Uterus (tissue), 4 donors: Measurements from ENCODE around the gene LPCAT1. TPM values are rescaled to one million over a fixed set of nuclear protein-coding genes. Genes with fewer than 3 reads are reported as not detected.
A peak's percentile ranks its signal among the peaks of the same experiment; 100 is the strongest.

Experiments
- DNase-seq, 2 donors: peaks; one replicate each; pipeline ENCODE4 v3.0.0-alpha.2; 2019 to 2020
- H3K27ac ChIP-seq, 2 donors: fragments of 200-600 bp; sonication (generic); 1 replicate in 1 of 2; 2 replicates in 1 of 2; pipeline ENCODE4 v1.5.1; 2016 to 2018
- H3K27me3 ChIP-seq, 2 donors: fragments of 200-600 bp; sonication (generic); one replicate each; pipeline ENCODE4 v1.5.1; 2018 to 2019; ENCODE audit warnings: control low read depth in 1 of 2
- H3K36me3 ChIP-seq, 2 donors: fragments of 200-600 bp; sonication (generic); one replicate each; pipeline ENCODE4 v1.5.1; 2019; ENCODE audit warnings: control low read depth in 1 of 2
- H3K4me1 ChIP-seq, 2 donors: fragments of 200-600 bp; sonication (generic); one replicate each; pipeline ENCODE4 v1.5.1; 2018 to 2019; ENCODE audit warnings: control low read depth in 1 of 2
- H3K4me3 ChIP-seq, 2 donors: fragments of 200-600 bp; sonication (generic); 1 replicate in 1 of 2; 2 replicates in 1 of 2; pipeline ENCODE4 v1.5.1; 2018 to 2019; ENCODE audit warnings: mild to moderate bottlenecking in 1 of 2
- H3K9me3 ChIP-seq, 2 donors: fragments of 200-600 bp; sonication (generic); one replicate each; pipeline ENCODE4 v1.5.1; 2019; ENCODE audit warnings: control low read depth in 1 of 2
- POLR2A ChIP-seq, 2 donors: fragments of 450-650 bp; IDR thresholded peaks; one replicate each; pipeline ENCODE4 v1.6.1; 2016; ENCODE audit warnings: antibody characterized with exemption in 2 of 2, mild to moderate bottlenecking in 1 of 2, moderate library complexity in 1 of 2
- intact Hi-C: fragments of 100-400 bp; cut with DNase I; formaldehyde crosslinking; loops from one replicate; pipeline ENCODE4 v1.15.1; 2023; ENCODE audit warnings: low total_unique reads
- total RNA-seq, 4 donors: library from RNA; depleted of rRNA in 3 of 4; stranded (reverse); fragments of >200 nt in 3 of 4; gene quantifications; one replicate each; pipeline versions ENCODE4 v1.1.0 to v1.2.4, GENCODE V29; 2014 to 2023
- TF ChIP-seq, protein P1 (sequence below), 4 experiments: fragments of 200-600 bp in 2 of 4; fragments of 450-650 bp in 2 of 4; sonication (generic) in 2 of 4; IDR thresholded peaks; one replicate each; pipeline ENCODE4 v1.5.1; 2016 to 2019; ENCODE audit warnings: antibody characterized with exemption in 4 of 4, mild to moderate bottlenecking in 2 of 4, moderate library complexity in 1 of 4
- donor health status: DM: yes; HTN: yes; CAD: no.

LPCAT1 gene
- total RNA-seq, 4 donors from 2014 or later, result 21.5 to 51.0 (median 40.0) TPM

DNA sequence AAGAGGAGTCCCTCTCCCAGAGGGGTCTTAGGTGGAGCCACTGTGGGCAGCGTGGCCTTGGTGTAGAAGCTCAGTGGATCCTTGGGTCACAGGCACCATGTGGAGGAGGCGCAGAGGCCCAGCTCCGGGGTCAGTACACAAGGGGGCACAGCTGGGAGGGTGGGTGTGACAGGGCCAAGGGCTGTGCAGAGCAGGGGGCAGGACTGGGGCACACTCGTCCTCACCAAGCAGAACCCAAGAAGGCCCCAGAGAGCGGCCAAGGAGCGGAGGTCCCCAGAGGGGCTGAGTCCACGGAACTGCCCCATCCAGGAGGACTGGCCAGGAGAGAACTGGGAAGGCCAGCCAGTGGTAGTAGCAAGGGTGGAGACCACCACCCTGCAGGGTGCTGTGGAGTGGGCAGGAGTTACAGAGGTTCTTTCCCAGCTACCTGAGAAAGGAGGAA, 2.5 kb upstream of the LPCAT1 start:
- DNase-seq, result peak; percentile 13 to 14
- H3K9me3 ChIP-seq, result no peaks in the 10 kb centered on the region
- no peaks in the 10 kb centered on the region for H3K27me3 ChIP-seq
- no peak overlapping the region for H3K4me3 ChIP-seq
- intact Hi-C loops, result no loop called here
- H3K36me3 ChIP-seq, result no peaks in the 10 kb centered on the region
- peaks cover 0 to 20% of the 10 kb centered on the region in 2 donors for H3K4me1 ChIP-seq
- H3K27ac ChIP-seq, result no peak overlapping the region
- no peak for TF ChIP-seq POLR2A (IDR thresholded peaks at IDR 0.05)
- TF ChIP-seq, protein P1, sequence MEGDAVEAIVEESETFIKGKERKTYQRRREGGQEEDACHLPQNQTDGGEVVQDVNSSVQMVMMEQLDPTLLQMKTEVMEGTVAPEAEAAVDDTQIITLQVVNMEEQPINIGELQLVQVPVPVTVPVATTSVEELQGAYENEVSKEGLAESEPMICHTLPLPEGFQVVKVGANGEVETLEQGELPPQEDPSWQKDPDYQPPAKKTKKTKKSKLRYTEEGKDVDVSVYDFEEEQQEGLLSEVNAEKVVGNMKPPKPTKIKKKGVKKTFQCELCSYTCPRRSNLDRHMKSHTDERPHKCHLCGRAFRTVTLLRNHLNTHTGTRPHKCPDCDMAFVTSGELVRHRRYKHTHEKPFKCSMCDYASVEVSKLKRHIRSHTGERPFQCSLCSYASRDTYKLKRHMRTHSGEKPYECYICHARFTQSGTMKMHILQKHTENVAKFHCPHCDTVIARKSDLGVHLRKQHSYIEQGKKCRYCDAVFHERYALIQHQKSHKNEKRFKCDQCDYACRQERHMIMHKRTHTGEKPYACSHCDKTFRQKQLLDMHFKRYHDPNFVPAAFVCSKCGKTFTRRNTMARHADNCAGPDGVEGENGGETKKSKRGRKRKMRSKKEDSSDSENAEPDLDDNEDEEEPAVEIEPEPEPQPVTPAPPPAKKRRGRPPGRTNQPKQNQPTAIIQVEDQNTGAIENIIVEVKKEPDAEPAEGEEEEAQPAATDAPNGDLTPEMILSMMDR (IDR thresholded peaks at IDR 0.05), result no peak

DNA sequence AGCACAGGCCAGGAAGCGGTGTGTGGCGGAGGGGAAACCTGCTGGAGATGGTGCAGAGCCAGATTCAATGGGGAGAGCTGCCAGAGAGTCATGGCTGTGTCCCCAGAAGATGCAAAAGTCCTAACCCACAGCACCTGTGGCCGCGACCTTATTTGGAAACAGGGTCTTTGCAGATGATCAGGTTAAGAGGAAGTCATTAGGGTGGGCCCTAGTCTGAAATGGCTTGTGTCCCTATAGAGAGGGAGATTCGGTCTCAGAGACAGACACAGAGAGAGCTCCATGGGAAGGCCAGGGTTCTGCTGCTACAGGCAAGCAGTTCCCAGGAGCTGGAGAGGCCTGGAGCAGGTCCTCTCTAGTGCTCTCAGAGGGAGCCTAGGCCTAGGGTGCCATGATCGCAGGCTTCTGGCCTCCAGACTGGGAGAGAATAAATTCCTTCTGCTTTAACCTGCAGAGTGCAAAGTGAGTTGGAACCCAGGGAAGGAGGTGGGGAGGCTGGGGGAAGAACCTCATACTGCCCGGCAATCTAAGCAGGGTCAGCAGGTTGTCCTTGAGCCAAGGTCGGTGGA, 1.9 kb upstream of the LPCAT1 start:
- peaks cover 0 to 20% of the 10 kb centered on the region in 2 donors for H3K4me1 ChIP-seq
- H3K27ac ChIP-seq, result no peak overlapping the region
- H3K36me3 ChIP-seq, result no peaks in the 10 kb centered on the region
- no peaks in the 10 kb centered on the region for H3K27me3 ChIP-seq
- intact Hi-C loops, result no loop called here
- peak in 1 of 2 donors; percentile 12 for DNase-seq
- TF ChIP-seq, protein P1 (IDR thresholded peaks at IDR 0.05), result no peak
- TF ChIP-seq POLR2A (IDR thresholded peaks at IDR 0.05), result no peak
- no peaks in the 10 kb centered on the region for H3K9me3 ChIP-seq
- no peak overlapping the region for H3K4me3 ChIP-seq

DNA sequence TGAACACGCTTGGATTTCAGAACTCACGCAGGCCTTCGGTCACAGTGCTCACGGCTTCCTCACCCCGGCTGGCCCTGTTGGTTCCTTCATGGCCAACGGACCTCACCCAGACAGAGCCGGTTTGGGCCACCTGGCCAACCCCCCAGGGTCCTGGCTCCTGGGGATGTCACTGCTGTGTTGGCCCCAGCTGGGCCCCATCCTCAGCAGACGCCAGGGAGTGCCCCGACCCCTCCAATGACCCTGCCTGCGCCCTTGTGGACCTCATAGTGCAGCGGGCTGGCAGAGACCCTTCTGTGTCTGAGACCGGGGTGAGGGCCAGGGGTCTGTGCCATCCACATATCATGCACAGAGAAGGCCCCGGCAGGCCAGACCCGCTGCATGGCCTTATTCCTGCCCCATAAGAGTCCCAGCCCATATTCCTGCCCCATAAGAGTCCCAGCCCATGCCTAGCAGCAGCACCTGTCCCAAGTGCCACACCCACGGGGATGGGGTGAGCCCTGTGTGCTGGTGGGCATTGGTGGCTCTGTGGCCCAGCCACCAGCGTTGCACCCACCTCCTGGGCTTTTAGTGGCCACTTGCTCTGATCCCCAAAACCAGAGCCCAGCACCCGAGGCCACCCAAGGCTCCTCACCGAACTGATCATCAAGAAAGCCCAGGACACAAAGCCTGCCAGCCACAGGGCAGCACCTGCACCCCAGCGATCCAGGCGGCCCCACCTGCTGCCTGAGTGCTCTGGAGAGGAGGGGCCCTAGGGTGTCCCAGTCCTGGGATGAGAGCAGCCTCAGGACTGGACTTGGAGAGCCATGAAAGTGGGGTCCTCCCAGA, 1.3 kb upstream of the LPCAT1 start:
- H3K36me3 ChIP-seq, result no peaks in the 10 kb centered on the region
- peak overlapping the region in 1 of 2 donors; percentile 80 for H3K27ac ChIP-seq
- no peaks in the 10 kb centered on the region for H3K27me3 ChIP-seq
- H3K4me3 ChIP-seq, result no peak overlapping the region
- H3K9me3 ChIP-seq, result no peaks in the 10 kb centered on the region
- peak; percentile 13 to 20 for DNase-seq
- intact Hi-C loops, result no loop called here
- TF ChIP-seq, protein P1 (IDR thresholded peaks at IDR 0.05), result no peak
- TF ChIP-seq POLR2A (IDR thresholded peaks at IDR 0.05), result no peak
- peaks cover 0 to 20% of the 10 kb centered on the region in 2 donors for H3K4me1 ChIP-seq

DNA sequence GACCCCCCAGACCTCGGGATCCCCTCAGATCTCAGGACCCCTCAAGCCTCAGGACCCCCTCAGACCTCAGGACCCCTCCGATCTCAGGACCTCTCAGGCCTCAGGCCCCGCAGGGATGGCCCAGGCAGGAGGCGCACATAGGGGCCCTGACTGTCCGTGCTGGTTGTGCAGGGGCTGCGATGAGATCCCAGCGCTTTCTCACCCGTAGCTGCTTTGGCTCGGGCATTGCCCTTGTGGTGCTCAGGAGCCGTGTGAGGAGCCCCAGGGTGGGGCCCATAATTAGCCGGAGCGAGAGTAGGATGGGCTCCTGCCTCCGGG, 680 bp upstream of the LPCAT1 start:
- peaks cover 0 to 20% of the 10 kb centered on the region in 2 donors for H3K4me1 ChIP-seq
- H3K4me3 ChIP-seq, result peak overlapping the region; percentile 46 to 72
- intact Hi-C loops, result no loop called here
- no peaks in the 10 kb centered on the region for H3K36me3 ChIP-seq
- H3K9me3 ChIP-seq, result no peaks in the 10 kb centered on the region
- DNase-seq, result no peak
- TF ChIP-seq, protein P1 (IDR thresholded peaks at IDR 0.05), result no peak
- no peak for TF ChIP-seq POLR2A (IDR thresholded peaks at IDR 0.05)
- H3K27ac ChIP-seq, result peak overlapping the region; percentile 80 to 88
- no peaks in the 10 kb centered on the region for H3K27me3 ChIP-seq

DNA sequence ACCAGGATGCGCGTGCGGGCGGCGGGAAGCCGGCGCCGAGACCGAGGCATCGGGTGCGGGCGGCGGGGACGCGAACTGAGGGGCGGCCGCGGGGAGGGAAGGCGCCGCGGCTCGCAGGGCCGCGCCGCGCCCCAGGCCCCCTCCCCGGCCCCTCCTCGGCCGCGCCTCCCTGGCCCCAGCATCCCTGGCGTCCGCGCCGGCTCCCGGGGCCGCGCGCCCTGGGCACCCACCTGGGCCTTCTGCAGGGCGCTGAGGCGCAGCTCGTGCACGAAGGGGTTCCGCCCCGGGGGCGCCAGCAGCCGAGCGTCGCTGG, 324 bp downstream of the LPCAT1 start:
- intact Hi-C loops, result no loop called here
- H3K4me1 ChIP-seq, result peaks cover 0 to 20% of the 10 kb centered on the region in 2 donors
- H3K36me3 ChIP-seq, result no peaks in the 10 kb centered on the region
- H3K27ac ChIP-seq, result peak overlapping the region; percentile 40 to 80
- peak overlapping the region; percentile 46 to 72 for H3K4me3 ChIP-seq
- no peaks in the 10 kb centered on the region for H3K9me3 ChIP-seq
- TF ChIP-seq, protein P1 (IDR thresholded peaks at IDR 0.05), result no peak
- no peak for TF ChIP-seq POLR2A (IDR thresholded peaks at IDR 0.05)
- DNase-seq, result peak in 1 of 2 donors; percentile 11
- no peaks in the 10 kb centered on the region for H3K27me3 ChIP-seq
